Nephron progenitor cell (in vitro differentiated cells): ENCODE results near the gene NIP7.

Experiments used
- DNase-seq: peaks from one replicate; pipeline ENCODE4 v3.0.0; 2021
- H3K27ac Mint-ChIP-seq: 2 replicates; pipeline ENCODE4 v1.8.0; 2021; ENCODE audit warnings: mild to moderate bottlenecking, moderate library complexity, mixed read lengths
- H3K27me3 Mint-ChIP-seq: 2 replicates; pipeline ENCODE4 v1.8.0; 2021; ENCODE audit warnings: mild to moderate bottlenecking, low read depth, mixed read lengths; ENCODE audit not compliant: poor library complexity
- H3K36me3 Mint-ChIP-seq: 2 replicates; pipeline ENCODE4 v1.8.0; 2021; ENCODE audit warnings: low read depth, mixed read lengths
- H3K4me1 Mint-ChIP-seq: 2 replicates; pipeline ENCODE4 v1.8.0; 2021; ENCODE audit warnings: mixed read lengths
- H3K4me3 Mint-ChIP-seq: 2 replicates; pipeline ENCODE4 v1.8.0; 2021; ENCODE audit warnings: mild to moderate bottlenecking, moderate library complexity, mixed read lengths
- H3K9me3 Mint-ChIP-seq: 2 replicates; pipeline ENCODE4 v1.8.0; 2021; ENCODE audit warnings: mild to moderate bottlenecking, moderate library complexity, mixed read lengths
- CTCF ChIP-seq: fragments of 200-600 bp; sonication (generic); IDR thresholded peaks from 2 replicates; pipeline ENCODE4 v1.5.0; 2021; ENCODE audit warnings: antibody characterized with exemption

The NIP7 gene

GRCh38 chr16:69330286-69331109 lies 9.1 kb upstream of the NIP7 start, which contains the start of gene PDF:
PDF (minus strand) TSS chr16:69330588; CDS start chr16:69330570, 18 bp downstream.
- Mint-ChIP-seq H3K36me3 (peaks cover 53% of the 10 kb centered on the region), H3K4me3 (peak within 1 kb of the TSS; percentile 86), H3K27ac (peak within 1 kb of the TSS; percentile 95), H3K4me1 (peaks cover 37% of the 10 kb centered on the region), H3K9me3 (no peaks in the 10 kb centered on the region), H3K27me3 (no peaks in the 10 kb centered on the region)
- TF ChIP-seq CTCF, result no peak
- DNase-seq, result peak; percentile 94

DNA sequence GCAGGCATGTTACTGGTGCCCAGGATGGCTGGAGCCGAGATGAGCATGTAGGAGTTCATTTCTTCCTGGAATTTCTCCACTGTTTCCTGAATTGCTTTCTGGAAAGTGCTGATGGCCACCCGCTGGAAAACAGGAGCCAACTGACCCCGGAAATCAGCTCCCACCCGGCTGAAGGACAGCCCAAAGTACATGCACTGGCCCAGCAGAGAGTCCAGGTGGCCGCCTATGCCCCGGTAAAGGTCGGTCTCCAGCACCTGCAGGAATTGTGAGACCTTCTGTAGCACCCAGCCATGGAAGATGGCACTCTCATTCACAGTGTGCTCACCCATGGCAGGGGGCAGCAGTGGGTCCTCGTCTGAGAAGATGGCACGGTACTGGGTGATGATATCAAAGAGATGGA lies 4.9 kb upstream of the NIP7 start:
- no peak overlapping the region for H3K27ac Mint-ChIP-seq
- no peak for TF ChIP-seq CTCF

DNA sequence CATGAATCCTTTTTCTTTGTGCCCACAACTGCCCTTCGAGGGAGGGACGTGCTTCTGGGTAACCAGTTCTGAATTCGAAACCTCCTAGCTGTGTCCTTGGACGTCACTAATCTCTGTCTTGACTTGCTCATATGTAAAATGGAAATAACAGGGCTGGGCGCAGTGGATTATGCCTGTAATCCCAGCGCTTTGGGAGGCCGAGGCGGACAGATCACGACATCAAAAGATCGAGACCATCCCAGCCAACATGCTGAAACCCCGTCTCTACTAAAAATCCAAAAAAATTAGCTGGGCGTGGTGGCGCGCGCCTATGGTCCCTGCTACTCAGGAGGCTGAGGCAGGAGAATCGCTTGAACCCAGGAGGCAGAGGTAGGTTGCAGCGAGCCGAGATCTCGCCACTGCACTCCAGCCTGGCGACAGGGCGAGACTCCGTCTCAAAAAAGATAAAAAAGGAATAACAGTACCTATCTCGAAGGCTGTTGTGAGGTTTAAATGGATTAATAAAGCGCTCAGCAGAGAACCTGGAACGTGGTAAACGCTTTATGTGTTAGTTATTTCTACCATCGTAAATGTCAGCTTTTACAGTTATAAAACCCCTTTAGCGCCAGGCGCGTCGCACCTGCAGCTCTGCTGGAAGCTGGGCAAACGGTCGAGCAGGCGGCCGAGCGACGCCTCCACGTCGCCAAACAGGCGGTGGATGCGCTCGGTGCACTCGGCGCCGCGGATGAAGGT lies 849 bp upstream of the NIP7 start:
- Mint-ChIP-seq H3K36me3 (peaks cover 55% of the 10 kb centered on the region), H3K9me3 (no peaks in the 10 kb centered on the region), H3K27ac (peak overlapping the region; percentile 82), H3K4me3 (peak overlapping the region; percentile 100), H3K27me3 (no peaks in the 10 kb centered on the region), H3K4me1 (peaks cover 42% of the 10 kb centered on the region)
- DNase-seq, result no peak
- TF ChIP-seq CTCF, result no peak

More for the DNA sequence above, 4.9 kb upstream of the NIP7 start:
- Mint-ChIP-seq H3K36me3 (peaks cover 57% of the 10 kb centered on the region), H3K4me1 (peaks cover 35% of the 10 kb centered on the region), H3K27me3 (no peaks in the 10 kb centered on the region), H3K4me3 (no peak overlapping the region), H3K9me3 (no peaks in the 10 kb centered on the region)
- DNase-seq, result no peak

- Mint-ChIP-seq H3K36me3 (peaks cover 42% of the 10 kb centered on the region), H3K4me3 (peak overlapping the region; percentile 100), H3K4me1 (peaks cover 42% of the 10 kb centered on the region), H3K27me3 (peaks cover 3% of the 10 kb centered on the region), H3K9me3 (no peaks in the 10 kb centered on the region), H3K27ac (peak overlapping the region; percentile 95)
- TF ChIP-seq CTCF, result no peak
- no peak for DNase-seq
Measured at GRCh38 chr16:69340095-69340644, 598 bp downstream of the NIP7 start.

DNA sequence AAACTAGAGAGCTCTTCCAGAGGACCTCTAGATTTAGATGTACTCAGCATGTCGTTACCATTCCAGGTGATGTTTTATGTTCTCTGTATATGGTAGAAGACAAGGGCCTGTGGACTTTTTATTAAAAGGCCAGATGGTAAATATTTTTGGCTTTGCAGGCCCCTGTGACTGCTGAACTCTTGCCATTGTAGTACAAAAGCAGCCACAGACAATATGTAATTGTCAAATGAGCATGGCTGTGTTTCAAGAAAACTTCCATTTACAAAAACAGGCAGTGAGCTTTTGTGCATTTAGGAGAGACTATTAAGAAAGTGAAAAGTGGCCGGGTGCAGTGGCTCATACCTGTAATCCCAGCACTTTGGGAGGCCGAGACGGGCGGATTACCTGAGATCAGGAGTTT lies 4.6 kb downstream of the NIP7 start:
- TF ChIP-seq CTCF, result no peak
- Mint-ChIP-seq H3K4me1 (peaks cover 22% of the 10 kb centered on the region), H3K36me3 (peaks cover 36% of the 10 kb centered on the region), H3K4me3 (no peak overlapping the region), H3K27ac (no peak overlapping the region), H3K27me3 (peaks cover 6% of the 10 kb centered on the region), H3K9me3 (no peaks in the 10 kb centered on the region)
- DNase-seq, result no peak
